ENCODE data around the gene C8G.

The C8G gene

GRCh38 chr9:136944519-136945332, at the start of gene C8G, which contains the start of gene FBXW5:
Gene C8G, plus strand, starts transcription at chr9:136945243. Its CDS starts 78 bp downstream, at chr9:136945321.
Gene FBXW5, minus strand, starts transcription at chr9:136944738. Its CDS starts 655 bp downstream, at chr9:136944083.
- DNase-seq = peak; percentile 60 to 95 (median 90)

GRCh38 chr9:136896027-136896426, 49.0 kb upstream of the C8G start:
- DNase-seq = no peak

- no peak for DNase-seq
These were observed 46.5 kb upstream of the C8G start for GRCh38 chr9:136898483-136899100.

GRCh38 chr9:136899196-136899595, 45.8 kb upstream of the C8G start:
- DNase-seq = no peak

- no peak for DNase-seq
These were observed 44.5 kb upstream of the C8G start for GRCh38 chr9:136900556-136900955.

GRCh38 chr9:136900988-136901515, 44.0 kb upstream of the C8G start:
- DNase-seq = no peak

- no peak for DNase-seq
These were observed 43.4 kb upstream of the C8G start for GRCh38 chr9:136901516-136902258.

GRCh38 chr9:136902259-136902821, 42.7 kb upstream of the C8G start:
- DNase-seq = no peak

GRCh38 chr9:136903041-136903554, 41.9 kb upstream of the C8G start:
- no peak for DNase-seq

GRCh38 chr9:136906266-136906665, 38.8 kb upstream of the C8G start:
- DNase-seq = no peak

- DNase-seq = no peak
These were observed 37.8 kb upstream of the C8G start for GRCh38 chr9:136907011-136907914.

- DNase-seq = peak in 4 of 58 donors; percentile 8 to 21 (median 14)
These were observed 34.7 kb upstream of the C8G start for GRCh38 chr9:136910197-136910900.

- no peak for DNase-seq
These were observed 34.2 kb upstream of the C8G start for GRCh38 chr9:136910901-136911245.

- DNase-seq = no peak
These were observed 31.2 kb upstream of the C8G start for GRCh38 chr9:136913701-136914438.

GRCh38 chr9:136915632-136916329, 29.3 kb upstream of the C8G start:
- no peak for DNase-seq

GRCh38 chr9:136916330-136917184, 28.5 kb upstream of the C8G start:
- DNase-seq = no peak

GRCh38 chr9:136917902-136918301, 27.1 kb upstream of the C8G start:
- no peak for DNase-seq

Measured in anterior cingulate cortex (tissue), 58 donors.